Measurements from ENCODE around the gene ID3.

- TF ChIP-seq POLR2A (IDR thresholded peaks at IDR 0.05) (peak; percentile 24 to 68 (median 45)), CTCF (IDR thresholded peaks at IDR 0.05) (peak in 2 of 7 experiments; percentile 4 to 8)
Measured at GRCh38 chr1:23556635-23557470, 2.4 kb downstream of the ID3 start.
